ENCODE results near the gene DHX40. TPM values are rescaled to one million over a fixed set of nuclear protein-coding genes. Genes with fewer than 3 reads are reported as not detected.

The DHX40 gene
- total RNA-seq, 1 donor from 2014 or later, result 30.0 TPM

- DNase-seq (ENCODE audit: low spot score), result no peak
- no peaks in the 10 kb centered on the region for H3K36me3 Mint-ChIP-seq (ENCODE audit: low read depth)
- H3K4me1 Mint-ChIP-seq (ENCODE audit: low read depth), result peaks cover 30% of the 10 kb centered on the region
- TF ChIP-seq CTCF (IDR thresholded peaks at IDR 0.05), result no peak
- no peak overlapping the region for H3K27ac Mint-ChIP-seq (ENCODE audit: unreplicated experiment)
- H3K4me3 Mint-ChIP-seq (ENCODE audit: unreplicated experiment), result no peak overlapping the region
- H3K9me3 Mint-ChIP-seq (ENCODE audit: low read depth), result no peaks in the 10 kb centered on the region
- no peaks in the 10 kb centered on the region for H3K27me3 Mint-ChIP-seq (ENCODE audit: low read depth)
Observed at GRCh38 chr17:59617156-59617732, 51.8 kb downstream of the DHX40 start.

GRCh38 chr17:59619035-59619297, 53.6 kb downstream of the DHX40 start:
- H3K9me3 Mint-ChIP-seq (ENCODE audit: low read depth), result no peaks in the 10 kb centered on the region
- no peaks in the 10 kb centered on the region for H3K27me3 Mint-ChIP-seq (ENCODE audit: low read depth)
- peaks cover 46% of the 10 kb centered on the region for H3K4me1 Mint-ChIP-seq (ENCODE audit: low read depth)
- peak overlapping the region; percentile 100 for H3K27ac Mint-ChIP-seq (ENCODE audit: unreplicated experiment)
- H3K4me3 Mint-ChIP-seq (ENCODE audit: unreplicated experiment), result peak overlapping the region; percentile 96
- no peak for DNase-seq (ENCODE audit: low spot score)
- TF ChIP-seq CTCF (IDR thresholded peaks at IDR 0.05), result no peak
- no peaks in the 10 kb centered on the region for H3K36me3 Mint-ChIP-seq (ENCODE audit: low read depth)

GRCh38 chr17:59619298-59620063, 54.1 kb downstream of the DHX40 start, which contains the start of gene CLTC:
Gene CLTC (plus strand): TSS chr17:59619895. CDS start chr17:59620132, 237 bp downstream.
- peaks cover 49% of the 10 kb centered on the region for H3K4me1 Mint-ChIP-seq (ENCODE audit: low read depth)
- peak within 1 kb of the TSS; percentile 96 for H3K4me3 Mint-ChIP-seq (ENCODE audit: unreplicated experiment)
- peak; percentile 97 for DNase-seq (ENCODE audit: low spot score)
- H3K27me3 Mint-ChIP-seq (ENCODE audit: low read depth), result no peaks in the 10 kb centered on the region
- no peaks in the 10 kb centered on the region for H3K36me3 Mint-ChIP-seq (ENCODE audit: low read depth)
- H3K9me3 Mint-ChIP-seq (ENCODE audit: low read depth), result no peaks in the 10 kb centered on the region
- peak within 1 kb of the TSS; percentile 100 for H3K27ac Mint-ChIP-seq (ENCODE audit: unreplicated experiment)
- TF ChIP-seq CTCF (IDR thresholded peaks at IDR 0.05), result no peak

GRCh38 chr17:59620064-59620359, 54.6 kb downstream of the DHX40 start:
- DNase-seq (ENCODE audit: low spot score), result no peak
- H3K27ac Mint-ChIP-seq (ENCODE audit: unreplicated experiment), result peak overlapping the region; percentile 100
- no peaks in the 10 kb centered on the region for H3K27me3 Mint-ChIP-seq (ENCODE audit: low read depth)
- TF ChIP-seq CTCF (IDR thresholded peaks at IDR 0.05), result no peak
- H3K36me3 Mint-ChIP-seq (ENCODE audit: low read depth), result no peaks in the 10 kb centered on the region
- H3K4me1 Mint-ChIP-seq (ENCODE audit: low read depth), result peaks cover 47% of the 10 kb centered on the region
- peak overlapping the region; percentile 96 for H3K4me3 Mint-ChIP-seq (ENCODE audit: unreplicated experiment)
- H3K9me3 Mint-ChIP-seq (ENCODE audit: low read depth), result no peaks in the 10 kb centered on the region

- H3K9me3 Mint-ChIP-seq (ENCODE audit: low read depth), result no peaks in the 10 kb centered on the region
- peak overlapping the region; percentile 96 for H3K4me3 Mint-ChIP-seq (ENCODE audit: unreplicated experiment)
- no peaks in the 10 kb centered on the region for H3K27me3 Mint-ChIP-seq (ENCODE audit: low read depth)
- H3K27ac Mint-ChIP-seq (ENCODE audit: unreplicated experiment), result peak overlapping the region; percentile 100
- peaks cover 1% of the 10 kb centered on the region for H3K36me3 Mint-ChIP-seq (ENCODE audit: low read depth)
- peaks cover 47% of the 10 kb centered on the region for H3K4me1 Mint-ChIP-seq (ENCODE audit: low read depth)
- DNase-seq (ENCODE audit: low spot score), result no peak
- TF ChIP-seq CTCF (IDR thresholded peaks at IDR 0.05), result no peak
Observed at GRCh38 chr17:59620518-59621259, 55.3 kb downstream of the DHX40 start.
